GM23338 (cell line): ENCODE measurements around the gene MYOC. TPM values are rescaled to one million over a fixed set of nuclear protein-coding genes. Genes with fewer than 3 reads are reported as not detected.

ENCODE experiments used
- ATAC-seq: fragments of 200-7000 bp; cut with Tn5 transposase; 3 replicates; pipeline ENCODE4 v1.9.1; 2020
- DNase-seq: peaks from one replicate; pipeline ENCODE4 v3.0.0-alpha.2; 2015; ENCODE audit warnings: low spot score
- H2AFZ ChIP-seq: fragments of 200-600 bp; sonication (generic); 2 replicates; pipeline ENCODE4 v1.8.0; 2016; ENCODE audit warnings: antibody characterized with exemption, mild to moderate bottlenecking, moderate library complexity
- H3F3A ChIP-seq: fragments of 200-600 bp; sonication (generic); replicated peaks from 2 replicates; pipeline ENCODE4 v1.8.0; 2017; ENCODE audit warnings: antibody characterized with exemption, mixed run types, low read depth
- H3K27ac ChIP-seq: fragments of 200-600 bp; sonication (generic); 2 replicates; pipeline ENCODE4 v1.6.1; 2016; ENCODE audit warnings: low read depth
- H3K27me3 ChIP-seq: fragments of 200-600 bp; sonication (generic); 2 replicates; pipeline ENCODE4 v1.8.0; 2016; ENCODE audit warnings: mild to moderate bottlenecking, mixed run types, moderate library complexity; ENCODE audit not compliant: insufficient read depth
- H3K36me3 ChIP-seq: fragments of 200-600 bp; sonication (generic); 2 replicates; pipeline ENCODE4 v1.8.0; 2016; ENCODE audit warnings: mild to moderate bottlenecking; ENCODE audit not compliant: insufficient read depth
- H3K4me1 ChIP-seq: fragments of 200-600 bp; sonication (generic); 2 replicates; pipeline ENCODE4 v1.8.0; 2016; ENCODE audit warnings: mild to moderate bottlenecking, moderate library complexity; ENCODE audit not compliant: insufficient read depth
- H3K4me2 ChIP-seq: fragments of 200-600 bp; sonication (generic); 2 replicates; pipeline ENCODE4 v1.7.1; 2017; ENCODE audit warnings: mixed run types
- H3K4me3 ChIP-seq: fragments of 200-600 bp; sonication (generic); 2 replicates; pipeline ENCODE4 v1.6.1; 2016; ENCODE audit warnings: mixed run types
- H3K79me2 ChIP-seq: fragments of 200-600 bp; sonication (generic); replicated peaks from 2 replicates; pipeline ENCODE4 v1.8.0; 2017; ENCODE audit warnings: mild to moderate bottlenecking; ENCODE audit not compliant: insufficient read depth
- H3K9me2 ChIP-seq: fragments of 200-600 bp; sonication (generic); 2 replicates; pipeline ENCODE4 v1.8.0; 2017; ENCODE audit not compliant: insufficient read depth
- H4K20me1 ChIP-seq: fragments of 200-600 bp; sonication (generic); replicated peaks from 2 replicates; pipeline ENCODE4 v1.8.0; 2017; ENCODE audit warnings: mild to moderate bottlenecking; ENCODE audit not compliant: insufficient read depth
- H3K27ac Mint-ChIP-seq: 2 replicates; pipeline ENCODE4 v1.8.0; 2020; ENCODE audit warnings: inconsistent platforms, mild to moderate bottlenecking, moderate library complexity, mixed read lengths
- H3K27me3 Mint-ChIP-seq: 3 replicates; pipeline ENCODE4 v1.8.0; 2022; ENCODE audit warnings: low read depth, mild to moderate bottlenecking, moderate library complexity, mixed read lengths, inconsistent platforms; ENCODE audit not compliant: insufficient read depth, poor library complexity
- H3K36me3 Mint-ChIP-seq: 3 replicates; pipeline ENCODE4 v1.8.0; 2021; ENCODE audit warnings: low read depth, mild to moderate bottlenecking, inconsistent platforms, moderate library complexity, mixed read lengths
- H3K4me1 Mint-ChIP-seq: 3 replicates; pipeline ENCODE4 v1.8.0; 2020; ENCODE audit warnings: mild to moderate bottlenecking, inconsistent platforms, mixed read lengths
- H3K4me3 Mint-ChIP-seq: 3 replicates; pipeline ENCODE4 v1.8.0; 2021; ENCODE audit warnings: moderate library complexity, mild to moderate bottlenecking, inconsistent platforms, mixed read lengths
- H3K9me3 Mint-ChIP-seq: 3 replicates; pipeline ENCODE4 v1.8.0; 2020; ENCODE audit warnings: moderate library complexity, mild to moderate bottlenecking, inconsistent platforms, mixed read lengths
- CREB1 ChIP-seq: fragments of 250-450 bp; sonication (Bioruptor Pico); IDR thresholded peaks from 2 replicates; pipeline ENCODE4 v1.5.0; 2020; ENCODE audit warnings: low read depth, mild to moderate bottlenecking, moderate library complexity
- CTCF ChIP-seq, 2 experiments: fragments of 200-600 bp in 1 of 2; sonication (generic) in 1 of 2; conservative IDR thresholded peaks; 2 replicates each; pipeline versions ENCODE4 v1.5.1 to v1.6.1; 2016 to 2017; ENCODE audit warnings: antibody characterized with exemption in 2 of 2, low read depth in 2 of 2, mild to moderate bottlenecking in 2 of 2, moderate library complexity in 1 of 2
- EZH2 ChIP-seq: fragments of 200-600 bp; sonication (generic); IDR thresholded peaks from one replicate; pipeline ENCODE4 v1.8.0; 2017; ENCODE audit warnings: antibody characterized with exemption, mild to moderate bottlenecking, low read depth; ENCODE audit not compliant: unreplicated experiment
- EZH2phosphoT487 ChIP-seq: fragments of 200-600 bp; sonication (generic); IDR thresholded peaks from one replicate; pipeline ENCODE4 v1.8.1; 2018; ENCODE audit warnings: antibody characterized with exemption; ENCODE audit not compliant: unreplicated experiment
- JUNB ChIP-seq: IDR thresholded peaks from one replicate; pipeline ENCODE4 v1.6.1; 2016; ENCODE audit warnings: antibody characterized with exemption; ENCODE audit not compliant: unreplicated experiment
- NANOG ChIP-seq: IDR thresholded peaks from 2 replicates; pipeline ENCODE4 v1.6.1; 2016; ENCODE audit warnings: antibody characterized with exemption, borderline replicate concordance
- REST ChIP-seq: IDR thresholded peaks from one replicate; pipeline ENCODE4 v1.6.1; 2018; ENCODE audit warnings: antibody characterized with exemption; ENCODE audit not compliant: unreplicated experiment
- STAT1 ChIP-seq: IDR thresholded peaks from one replicate; pipeline ENCODE4 v1.6.1; 2016; ENCODE audit warnings: antibody characterized with exemption; ENCODE audit not compliant: unreplicated experiment
- ZNF114 ChIP-seq: fragments of 250-450 bp; sonication (Bioruptor Pico); IDR thresholded peaks from 2 replicates; pipeline ENCODE4 v1.5.0; 2020; ENCODE audit warnings: mild to moderate bottlenecking, moderate library complexity
- ZNF331 ChIP-seq: fragments of 250-450 bp; sonication (Bioruptor Pico); IDR thresholded peaks from 2 replicates; pipeline ENCODE4 v1.5.0; 2020; ENCODE audit warnings: low read depth, mild to moderate bottlenecking, moderate library complexity
- polyA plus RNA-seq: library from polyadenylated mRNA; unstranded; fragments of >200 nt; fragmentation: Nextera tagmentation; extraction: Ambion mirVana; gene quantifications from 2 replicates; pipeline ENCODE4 v1.2.1, GENCODE V29; 2016
- total RNA-seq: library from RNA; depleted of rRNA; stranded (reverse); fragments of >200 nt; shearing (Covaris generic); gene quantifications from 2 replicates; pipeline ENCODE4 v1.2.3, GENCODE V29; 2014

Gene MYOC
- total and polyA plus RNA-seq, 2 experiments from 2014 or later: not detected

GRCh38 chr1:171596705-171597104 lies 55.8 kb downstream of the MYOC start (continued):
- no peak for TF ChIP-seq REST
- TF ChIP-seq JUNB: no peak
- no peak for TF ChIP-seq ZNF331 (CRISPR knock-in tag)

- DNase-seq (no peak), ATAC-seq (no peak)
- Mint-ChIP-seq H3K36me3 (peaks cover 22% of the 10 kb centered on the region), H3K4me1 (no peaks in the 10 kb centered on the region; the same call in 2 of the 3 replicates), H3K4me3 (no peak overlapping the region), H3K27me3 (peaks cover under 1% of the 10 kb centered on the region), H3K27ac (no peak overlapping the region), H3K9me3 (no peaks in the 10 kb centered on the region)
- Histone ChIP-seq H3K27ac (no peak overlapping the region), H2AFZ (no peak overlapping the region), H3K27me3 (no peaks in the 10 kb centered on the region), H3K4me2 (no peak overlapping the region), H3K79me2 (no peaks in the 10 kb centered on the region), H3K36me3 (peaks cover 20% of the 10 kb centered on the region; the same call in 1 of the 2 replicates), H3K4me3 (no peak overlapping the region), H3K4me1 (no peaks in the 10 kb centered on the region), H3K9me2 (no peaks in the 10 kb centered on the region), H4K20me1 (no peaks in the 10 kb centered on the region; the same call in 1 of the 2 replicates), H3F3A (no peaks in the 10 kb centered on the region)
- TF ChIP-seq JUNB (no peak), CTCF (conservative IDR thresholded peaks at IDR 0.05; ENCODE audit: low read depth in 2 of 2) (no peak), NANOG (no peak), EZH2 (no peak), CREB1 (CRISPR knock-in tag) (no peak), EZH2phosphoT487 (no peak), STAT1 (no peak), REST (no peak), ZNF331 (CRISPR knock-in tag) (no peak), ZNF114 (CRISPR knock-in tag) (no peak)
Measured at GRCh38 chr1:171596119-171596518, 56.4 kb downstream of the MYOC start.
